DMS79 treated with DMSO at 0.1 percent for 48 hours (cell line): Measurements from ENCODE around the gene MTMR6.
"Not testable (repeated sequence)": the region's sequence is repeated elsewhere in the genome, so short reads cannot be mapped to it uniquely, and the experiment has no call there.

Source experiments
- DNase-seq: peaks from one replicate; lab custom pipeline; 2025; lab: John Stamatoyannopoulos, UW

MTMR6 gene

DNA sequence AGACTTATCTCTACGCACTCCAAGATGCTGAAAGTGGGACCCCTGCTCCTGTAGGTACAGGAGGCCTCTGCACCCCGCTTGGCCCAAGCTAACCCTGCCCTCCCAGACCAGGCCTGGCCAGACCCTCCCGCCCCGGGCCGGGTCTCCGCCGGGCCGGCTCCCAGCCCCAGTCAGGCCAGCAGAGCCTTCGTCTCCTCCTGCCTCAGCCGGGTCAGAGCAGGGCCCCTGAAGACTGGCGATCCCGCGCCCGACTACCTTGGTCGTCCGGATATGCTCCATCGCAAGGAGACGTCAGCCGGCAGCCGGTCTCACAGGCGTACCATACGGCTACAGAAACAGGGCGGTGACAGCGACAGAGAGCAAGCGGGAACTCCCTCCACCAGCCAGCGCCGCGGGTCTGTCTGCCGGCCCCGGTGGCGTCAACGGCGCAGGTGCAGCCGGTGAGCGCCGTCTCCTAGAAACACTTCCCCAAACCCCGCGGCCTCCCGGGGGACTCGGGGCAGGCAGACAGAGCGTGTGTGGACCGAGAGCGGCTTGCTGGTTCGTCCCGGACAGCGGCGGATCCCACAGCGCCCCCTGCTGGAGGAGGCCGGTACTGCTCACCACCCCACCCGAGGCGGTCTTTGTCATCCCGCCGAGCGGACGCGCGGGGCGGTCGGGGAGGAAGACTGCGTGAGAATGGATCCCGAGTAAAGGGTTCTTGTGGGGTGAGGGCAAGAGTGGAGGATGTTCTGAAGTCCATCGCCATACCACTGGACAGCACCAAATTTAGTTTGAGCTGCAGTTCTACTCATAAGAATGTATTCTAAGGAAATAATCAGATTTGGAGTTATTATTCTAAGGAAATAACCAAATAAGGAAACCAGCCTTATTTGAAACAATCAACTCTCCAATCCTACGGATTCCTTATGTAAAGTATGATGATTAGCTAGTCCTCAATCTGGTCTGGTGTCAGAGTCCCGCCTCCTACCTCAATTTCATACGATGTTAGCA, at the start of gene MTMR6:
Gene MTMR6 (minus strand): TSS at position 520 of the 993 bp plus-strand sequence. CDS start 241 bp downstream, at position 279.
- peak; percentile 83 for DNase-seq

DNA sequence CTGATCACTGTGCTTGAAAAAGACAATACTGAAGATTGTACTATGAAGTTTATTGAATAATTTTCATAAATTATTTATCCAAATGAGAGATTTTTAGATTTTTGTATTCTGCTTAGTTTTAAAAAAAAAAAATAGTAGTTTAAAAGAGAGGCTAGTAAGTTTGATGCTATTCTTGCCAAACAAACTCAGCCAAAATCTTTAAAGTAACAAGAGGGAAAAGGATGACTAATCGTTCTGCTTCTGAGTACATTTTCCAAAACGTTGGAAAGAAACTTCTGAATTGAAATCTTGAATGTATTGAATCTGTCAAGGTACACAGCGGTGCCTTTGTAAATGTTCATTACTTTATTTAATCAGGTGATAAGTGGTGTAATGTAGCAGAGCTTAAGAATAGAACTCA, 48.6 kb upstream of the MTMR6 start:
- no peak for DNase-seq

DNA sequence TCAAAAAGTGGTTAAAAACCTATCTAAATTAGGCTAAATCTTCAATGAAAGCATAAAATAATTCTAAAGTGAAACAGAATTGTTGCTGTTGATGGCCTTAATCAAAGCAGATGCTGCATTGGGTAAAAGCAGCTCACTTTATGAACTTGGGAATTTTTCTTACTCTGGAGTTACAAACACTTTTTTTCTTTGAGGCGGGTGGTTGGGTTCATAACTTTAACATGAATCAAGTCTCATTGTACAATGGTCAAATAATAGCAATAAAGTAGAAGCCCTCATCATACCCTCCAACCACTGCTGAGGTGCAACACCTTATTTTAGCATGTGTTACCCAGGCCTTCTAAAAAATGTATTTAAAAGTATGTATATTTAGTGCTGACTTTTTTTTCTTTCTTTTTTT, 43.3 kb upstream of the MTMR6 start:
- DNase-seq, result no peak

DNA sequence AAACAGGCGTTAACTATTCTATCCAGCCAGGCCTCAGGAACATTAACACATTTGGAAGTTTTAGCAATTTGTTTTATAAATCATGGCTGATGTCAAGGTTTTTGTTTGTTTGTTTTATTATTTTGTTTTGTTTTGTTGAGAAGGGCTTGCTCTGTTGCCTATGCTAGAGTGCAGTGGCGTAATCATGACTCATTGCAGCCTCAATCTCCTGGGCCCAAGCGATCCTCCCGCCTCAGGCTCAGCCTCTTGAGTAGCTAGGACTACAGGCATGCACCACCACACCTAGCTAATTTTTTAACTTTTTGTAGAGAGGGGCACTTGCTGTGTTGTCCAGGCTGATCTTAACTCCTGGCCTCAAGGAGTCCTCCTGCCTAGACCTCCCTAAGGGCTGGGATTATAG, 42.4 kb upstream of the MTMR6 start:
- DNase-seq, result no peak

DNA sequence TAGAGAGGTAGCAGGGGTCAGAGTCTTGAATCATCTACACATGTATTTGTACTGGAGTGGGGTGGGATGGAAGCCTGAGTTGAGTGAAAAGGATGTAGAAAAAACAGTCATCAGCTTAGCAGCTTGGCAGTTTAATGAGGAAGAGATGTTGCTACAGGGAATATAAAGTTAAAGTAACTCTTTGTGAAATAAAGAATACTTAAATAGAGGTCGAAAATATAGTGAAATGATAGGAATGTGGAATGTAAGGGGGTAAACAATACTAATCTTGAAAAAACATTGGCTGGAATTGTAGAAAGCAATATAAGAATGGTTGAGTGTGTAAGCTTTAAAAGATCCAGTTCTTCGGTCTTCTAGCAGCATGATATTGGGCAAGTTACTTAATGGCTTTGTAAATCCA, 36.8 kb upstream of the MTMR6 start:
- DNase-seq, result no peak

DNA sequence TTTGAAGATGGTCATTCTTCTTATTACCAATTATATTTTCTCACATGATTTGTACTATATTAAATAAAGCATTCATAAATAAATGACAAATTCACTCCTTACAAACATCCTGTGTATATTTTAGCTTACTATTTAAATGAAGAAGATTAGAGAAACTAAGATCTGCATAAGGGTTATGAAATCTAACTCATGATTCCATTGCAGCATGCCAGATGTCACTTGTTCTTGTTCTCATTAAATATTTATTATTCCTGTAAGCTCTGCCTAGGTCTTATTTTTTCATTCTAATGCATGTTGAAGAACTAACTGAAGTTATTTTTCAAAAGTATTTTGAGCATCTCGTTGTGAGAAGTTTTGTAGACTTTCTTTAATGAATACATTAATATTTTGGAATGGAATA, 32.5 kb upstream of the MTMR6 start:
- DNase-seq, result no peak

DNA sequence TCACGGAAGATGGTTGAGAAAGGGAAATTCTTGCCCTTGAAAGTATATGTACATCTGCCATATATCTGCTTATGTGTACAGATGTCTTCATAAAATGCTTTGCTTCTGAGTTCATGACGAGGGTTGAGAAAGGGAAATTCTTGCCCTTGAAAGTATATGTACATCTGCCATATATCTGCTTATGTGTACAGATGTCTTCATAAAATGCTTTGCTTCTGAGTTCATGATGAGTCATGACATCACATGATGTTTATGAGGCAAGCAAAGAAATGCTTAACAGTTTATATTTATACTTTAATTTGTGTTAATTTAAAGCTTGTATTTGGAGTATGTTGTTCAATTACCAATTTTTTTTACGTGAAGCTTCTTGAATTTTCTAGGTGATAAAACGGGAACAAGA, 31.7 kb upstream of the MTMR6 start:
- DNase-seq, result not testable (repeated sequence)

DNA sequence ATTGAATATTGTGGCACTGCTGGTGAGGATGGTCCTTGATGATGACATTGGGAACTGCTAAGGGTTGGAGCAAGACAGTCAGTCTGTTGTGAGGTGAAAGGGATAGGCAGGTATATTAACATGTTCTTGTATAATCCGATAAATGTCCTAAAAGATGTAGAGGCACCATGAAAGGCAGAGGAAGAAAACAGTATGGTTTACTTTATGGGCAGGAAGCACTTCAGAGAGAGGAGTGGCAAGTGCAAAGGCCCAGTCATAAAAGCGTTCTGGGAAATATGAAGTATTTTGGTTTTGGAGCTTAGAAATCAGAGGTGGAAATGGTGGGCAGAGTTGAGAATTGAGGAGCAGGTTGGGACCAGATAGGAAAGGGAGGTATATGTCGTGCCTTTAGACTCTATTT, 23.6 kb upstream of the MTMR6 start:
- no peak for DNase-seq

DNA sequence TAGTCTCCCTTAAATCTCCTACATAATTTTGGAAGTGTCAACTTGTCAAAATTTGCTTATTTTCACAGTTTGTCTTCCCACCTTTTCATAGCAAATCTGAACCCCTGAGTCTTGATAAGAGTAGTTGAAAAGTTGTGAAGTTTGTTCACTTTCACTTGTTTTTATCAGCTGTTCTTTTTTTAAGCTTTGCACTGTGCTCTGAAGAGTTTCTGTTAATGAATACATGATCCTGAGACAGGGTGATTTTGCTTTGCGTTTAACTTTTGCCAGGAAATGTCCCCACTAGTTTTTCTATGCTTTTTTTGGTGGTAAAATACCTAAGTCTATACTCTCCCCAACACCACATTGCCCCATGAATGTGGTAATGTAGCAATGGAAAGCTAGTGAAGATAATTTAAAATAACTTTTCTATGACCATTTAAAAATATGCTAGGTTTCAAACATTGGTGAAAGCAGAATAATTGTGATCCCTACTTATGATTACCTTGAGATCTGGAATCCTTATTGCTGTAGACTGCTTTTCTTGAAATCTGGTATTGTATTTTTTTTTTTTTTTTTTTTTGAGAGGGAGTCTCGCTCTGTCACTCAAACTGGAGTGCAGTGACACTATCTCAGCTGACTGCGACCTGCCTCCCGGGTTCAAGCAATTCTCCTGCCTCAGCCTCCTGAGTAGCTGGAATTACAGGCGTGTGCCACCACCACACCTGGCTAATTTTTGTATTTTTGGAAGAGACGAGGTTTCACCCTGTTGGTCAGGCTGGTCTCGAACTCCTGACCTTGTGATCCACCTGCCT, 19.6 kb upstream of the MTMR6 start:
- no peak for DNase-seq

DNA sequence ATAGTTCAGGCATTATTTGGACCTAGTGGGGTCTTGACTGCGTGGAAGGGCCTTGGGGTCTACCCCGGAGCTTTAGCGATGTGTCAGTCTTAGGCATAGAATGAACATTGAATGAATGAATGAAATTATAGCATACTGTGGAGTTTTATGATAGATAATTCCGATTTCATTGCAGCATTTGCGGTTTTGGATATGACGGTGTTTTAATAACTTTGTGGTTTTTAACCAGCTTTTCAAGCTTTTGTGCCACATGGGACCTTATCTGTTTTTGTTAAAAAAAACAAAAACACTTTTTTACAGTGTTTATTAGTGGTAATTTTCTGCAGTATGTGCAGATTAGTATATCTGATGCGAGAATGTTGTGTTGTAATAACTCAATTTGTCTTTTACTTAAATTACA, 14.8 kb upstream of the MTMR6 start:
- DNase-seq, result no peak

DNA sequence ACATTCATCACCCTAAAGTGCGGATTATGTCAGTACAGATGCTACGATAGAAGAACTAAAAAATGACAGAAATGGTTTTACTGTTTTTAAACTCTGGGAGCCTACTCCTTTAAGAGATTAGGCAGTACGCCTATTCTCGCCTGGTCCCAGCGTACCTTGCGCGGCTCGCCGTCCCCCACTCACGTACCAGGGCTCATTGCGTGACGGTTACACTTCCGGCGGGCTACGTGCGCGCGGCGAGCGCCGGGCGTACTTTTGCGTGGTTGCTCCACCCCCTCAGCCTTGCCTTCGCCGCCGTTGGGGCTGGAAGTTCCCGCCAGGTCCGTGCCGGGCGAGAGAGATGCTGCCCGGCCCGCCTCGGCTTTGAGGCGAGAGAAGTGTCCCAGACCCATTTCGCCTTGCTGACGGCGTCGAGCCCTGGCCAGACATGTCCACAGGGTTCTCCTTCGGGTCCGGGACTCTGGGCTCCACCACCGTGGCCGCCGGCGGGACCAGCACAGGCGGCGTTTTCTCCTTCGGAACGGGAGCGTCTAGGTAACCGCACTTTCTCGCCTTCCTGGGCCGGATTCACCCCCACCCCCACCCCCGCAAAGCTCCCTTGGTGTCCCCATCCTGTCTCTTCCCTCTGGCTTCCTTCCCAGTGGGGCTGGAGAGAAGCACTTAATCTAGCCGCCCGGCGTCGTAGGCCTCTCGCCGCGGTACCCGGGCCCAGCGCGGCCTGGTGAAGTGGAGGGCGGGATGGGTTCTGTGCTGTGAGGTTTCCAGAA, 14.2 kb upstream of the MTMR6 start, which contains the start of gene NUP58:
Gene NUP58 (plus strand): TSS at position 279 of the 767 bp plus-strand sequence. CDS start 149 bp downstream, at position 428.
- DNase-seq, result peak; percentile 75

DNA sequence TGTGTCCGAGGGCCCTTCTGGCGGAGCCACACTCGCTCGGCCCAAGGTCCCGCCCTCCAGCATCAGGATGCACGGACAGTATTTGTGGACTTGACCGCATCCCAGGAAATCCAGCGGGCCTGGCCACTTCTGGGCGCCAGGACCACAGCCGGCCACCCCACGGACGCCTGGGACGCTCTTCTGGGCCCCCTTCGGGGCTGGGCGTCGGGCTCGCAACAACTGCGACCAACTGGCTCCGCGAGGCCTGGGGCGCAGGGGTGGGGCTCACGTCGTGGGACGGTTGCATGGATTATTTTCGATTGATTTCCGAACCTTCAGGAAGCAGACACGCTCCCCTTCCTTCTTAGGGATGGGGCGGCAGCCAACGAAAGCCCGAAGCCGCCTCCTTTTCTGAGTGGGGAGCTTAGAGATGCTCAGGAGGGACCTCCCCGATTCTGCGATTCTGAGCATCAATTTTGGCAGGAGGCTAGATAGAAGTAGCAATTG, 13.6 kb upstream of the MTMR6 start:
- no peak for DNase-seq

DNA sequence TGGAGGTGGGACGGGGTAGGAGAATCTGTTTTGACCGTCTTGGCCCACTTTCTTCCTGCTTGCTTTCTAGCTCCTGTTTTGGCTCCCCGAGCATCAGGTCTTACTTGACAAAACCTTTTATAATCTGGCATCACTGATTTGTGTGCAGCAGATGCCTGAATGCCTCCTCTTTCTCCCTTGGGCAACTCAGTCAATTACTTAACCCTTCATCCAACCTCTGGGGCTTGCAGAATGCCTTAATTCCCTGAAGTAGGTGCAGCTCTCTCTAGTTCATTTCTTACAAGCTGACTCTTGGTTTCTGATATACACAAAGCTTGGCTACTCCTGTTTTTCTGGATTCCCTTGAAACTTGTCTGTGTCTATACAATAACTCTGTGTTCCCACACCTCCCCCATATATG, 8.4 kb upstream of the MTMR6 start:
- no peak for DNase-seq

DNA sequence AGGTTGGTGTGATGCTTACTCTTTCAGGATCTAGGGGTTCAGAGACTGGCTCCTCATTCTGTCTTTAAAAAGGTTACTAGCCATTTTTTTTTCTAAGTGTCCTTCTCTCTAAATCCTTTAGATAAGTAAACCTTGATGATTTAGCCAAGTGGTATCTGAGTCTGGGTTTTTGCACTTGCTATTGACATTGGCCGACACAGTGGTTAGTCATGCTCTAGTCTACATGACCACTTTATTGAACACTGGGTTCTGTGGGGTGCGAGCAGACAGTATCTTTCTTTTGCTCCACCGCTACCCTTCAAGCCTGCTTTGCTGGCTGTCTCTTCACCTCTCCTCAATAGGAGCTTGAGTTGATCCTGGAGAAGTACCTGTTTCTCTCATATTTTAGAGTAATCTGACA, 7.9 kb upstream of the MTMR6 start:
- DNase-seq, result no peak

DNA sequence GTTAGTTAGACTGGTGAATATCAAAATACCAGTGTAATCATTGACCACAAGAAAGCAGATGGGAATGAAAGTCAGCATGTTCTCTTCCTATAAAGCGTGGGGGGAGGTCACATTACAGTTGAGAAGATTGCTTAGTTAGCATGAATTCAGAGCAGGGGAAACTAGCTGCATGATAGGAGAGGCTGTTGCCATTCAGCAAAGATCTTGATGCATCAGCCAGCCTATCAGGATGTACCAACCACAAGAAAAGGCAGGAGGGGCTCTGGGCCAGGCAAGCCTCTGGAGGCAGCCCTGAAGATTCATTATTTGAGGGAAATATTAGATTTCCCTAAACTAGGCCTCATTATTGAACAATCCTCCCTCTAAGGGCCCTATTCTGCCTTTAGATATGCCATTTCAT, 5.0 kb upstream of the MTMR6 start:
- no peak for DNase-seq

DNA sequence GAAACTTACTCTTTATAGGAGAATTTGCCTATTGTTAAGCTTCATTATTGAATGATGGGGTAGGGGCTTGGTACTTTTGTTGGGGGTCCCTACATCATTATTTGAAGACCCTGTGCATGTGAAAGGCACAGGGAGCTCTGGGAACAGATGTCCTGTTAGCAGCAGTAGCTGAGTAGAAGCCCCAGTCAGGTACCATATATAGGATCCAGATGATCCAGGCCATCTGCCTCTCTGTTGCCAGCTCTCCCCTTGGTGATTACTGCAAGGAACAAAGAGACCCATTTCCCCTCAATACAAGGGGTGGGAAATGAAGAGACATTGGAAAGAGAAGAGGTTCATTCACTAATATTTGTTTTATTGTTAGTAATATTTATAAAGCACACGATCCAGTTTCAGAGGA, 4.4 kb upstream of the MTMR6 start:
- DNase-seq, result no peak

DNA sequence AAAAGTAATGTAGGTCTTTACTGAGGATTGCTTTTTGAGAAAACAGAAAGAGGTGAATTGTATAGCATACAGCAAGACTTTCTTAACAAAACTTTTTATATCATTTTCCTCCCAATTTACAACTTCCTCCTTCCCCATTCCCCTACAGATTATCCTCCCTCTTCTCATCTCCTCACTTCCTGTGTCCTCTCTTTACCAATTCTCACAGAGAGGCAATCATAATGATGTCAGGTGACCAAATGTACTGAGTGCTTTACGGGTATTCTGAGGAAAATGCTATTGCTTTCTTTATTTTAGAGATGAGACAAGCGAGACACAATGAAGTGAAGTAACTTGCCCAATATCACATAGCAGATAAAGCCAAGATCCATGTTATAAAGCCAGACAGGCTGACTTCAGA, 1.7 kb upstream of the MTMR6 start:
- no peak for DNase-seq

DNA sequence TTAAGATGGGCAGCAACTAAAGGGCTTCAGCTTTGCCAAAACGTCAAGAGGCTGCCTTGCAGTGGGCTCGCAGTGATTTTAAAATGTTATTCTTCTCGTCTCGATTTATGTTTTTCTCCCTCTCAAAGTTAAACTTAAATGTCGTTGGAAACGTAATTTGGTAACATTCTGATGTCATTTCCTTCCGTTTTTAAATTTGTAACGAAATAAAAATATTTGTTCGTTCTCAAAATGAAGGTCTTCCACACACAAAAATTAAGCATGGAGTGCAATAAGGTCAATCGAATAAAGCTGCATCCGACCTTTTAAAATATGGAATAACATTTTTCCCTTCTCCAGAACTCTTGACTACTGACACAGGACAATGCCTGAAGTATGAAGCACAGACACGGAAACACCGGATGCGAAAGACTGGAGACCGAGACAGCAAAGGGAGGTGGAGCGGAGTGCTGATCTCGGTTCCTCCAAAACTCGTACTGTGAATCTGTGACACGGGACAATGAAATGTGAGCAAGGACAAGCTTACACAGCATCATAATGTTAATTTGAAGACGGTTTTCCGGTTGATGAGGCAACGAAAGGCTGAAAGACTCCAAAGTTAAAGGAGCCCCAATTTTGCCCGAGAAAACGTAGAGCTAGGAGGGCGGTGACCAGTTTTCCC, 850 bp downstream of the MTMR6 start:
- DNase-seq, result peak; percentile 15

DNA sequence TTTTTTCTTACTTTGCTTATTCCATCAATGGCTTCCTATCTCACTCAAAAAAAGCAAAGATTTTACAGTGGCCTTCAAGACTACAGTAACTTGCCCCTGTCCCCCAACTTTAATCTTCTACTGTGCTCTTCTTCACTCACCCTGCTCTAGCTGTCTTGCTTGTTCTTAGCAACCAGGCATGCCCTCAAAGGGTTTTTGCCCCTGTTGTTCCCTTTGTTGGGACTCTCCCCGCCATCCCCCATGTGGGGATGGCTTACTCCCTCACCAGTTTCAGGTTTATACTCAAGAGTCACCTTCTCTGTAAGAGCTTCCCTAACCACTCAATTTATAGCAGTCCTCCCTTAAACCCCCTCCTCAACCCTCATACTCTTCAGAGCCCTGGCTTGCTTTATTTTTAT, 5.4 kb downstream of the MTMR6 start:
- DNase-seq, result no peak

DNA sequence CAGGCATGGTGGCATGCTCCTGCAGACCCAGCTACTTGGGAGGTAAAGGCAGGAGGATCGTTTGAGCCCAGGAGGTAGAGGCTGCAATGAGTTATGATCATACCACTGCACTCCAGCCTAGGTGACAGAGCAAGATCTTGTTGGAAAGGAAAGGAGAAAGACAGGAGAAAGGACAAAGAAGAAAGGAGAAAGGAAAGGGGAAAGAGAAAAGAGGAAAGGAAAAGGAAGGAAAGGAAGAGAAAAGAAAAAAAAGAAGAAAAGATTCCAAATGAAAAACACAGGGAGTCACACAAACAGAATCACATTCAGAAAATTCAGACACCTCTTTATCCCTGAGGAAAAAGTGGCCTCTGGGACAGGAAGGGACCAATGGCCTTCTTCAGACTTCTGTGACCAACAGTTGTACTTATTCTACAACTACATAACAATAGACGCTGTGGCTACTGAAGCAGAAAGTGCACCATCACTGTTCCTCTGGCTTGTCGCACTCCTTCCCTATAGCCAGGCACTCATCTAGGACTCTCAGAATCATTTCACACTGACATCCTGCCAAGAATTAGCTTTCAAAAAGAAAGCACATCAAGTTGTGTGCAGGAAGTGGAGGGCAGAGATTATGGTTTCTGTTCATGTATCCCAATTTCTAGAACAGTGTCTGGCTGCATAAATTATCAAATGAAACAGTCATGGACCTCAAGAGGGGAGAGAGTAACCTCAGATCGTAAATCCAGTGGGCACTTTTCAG, 5.9 kb downstream of the MTMR6 start:
- peak; percentile 34 for DNase-seq

DNA sequence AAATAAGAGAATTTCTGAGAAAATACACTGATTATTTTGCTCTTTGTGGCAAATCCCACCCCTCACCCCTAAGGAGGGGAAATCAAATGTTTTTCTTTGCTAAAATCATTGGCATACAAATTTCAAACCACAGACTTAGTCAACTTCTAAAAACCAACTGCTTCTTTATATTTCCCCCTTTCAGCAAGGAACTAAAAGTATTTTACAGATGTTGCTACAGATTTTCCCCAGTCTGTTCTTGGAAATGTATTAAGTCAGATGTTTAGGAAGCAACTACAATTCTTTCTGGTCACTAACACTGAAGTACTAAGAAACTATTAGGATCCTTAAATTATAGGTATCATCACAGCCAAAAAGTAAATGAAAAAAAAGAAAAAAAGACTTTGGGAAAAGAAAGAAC, 6.9 kb downstream of the MTMR6 start:
- no peak for DNase-seq
